CD4-positive, alpha-beta T cell treated with Interleukin-1 beta for 1 hour (primary cell): ENCODE measurements around the gene IGF2BP1.
"Not testable (repeated sequence)": the region's sequence is repeated elsewhere in the genome, so short reads cannot be mapped to it uniquely, and the experiment has no call there.

Experiments
- DNase-seq, 2 donors: peaks; one replicate each; pipeline ENCODE4 v3.0.0-alpha.2; 2020 to 2022

IGF2BP1 gene

GRCh38 chr17:48995974-48996721, 1.0 kb upstream of the IGF2BP1 start:
- DNase-seq: no peak

GRCh38 chr17:48996722-48997102, 473 bp upstream of the IGF2BP1 start:
- DNase-seq: no peak

GRCh38 chr17:48997827-48998586, 822 bp downstream of the IGF2BP1 start:
- no peak for DNase-seq

GRCh38 chr17:48998587-48999440, 1.6 kb downstream of the IGF2BP1 start:
- no peak for DNase-seq

GRCh38 chr17:49000943-49001342, 3.8 kb downstream of the IGF2BP1 start:
- no peak for DNase-seq

GRCh38 chr17:49001671-49002070, 4.5 kb downstream of the IGF2BP1 start:
- DNase-seq: no peak

GRCh38 chr17:49002331-49002730, 5.1 kb downstream of the IGF2BP1 start:
- no peak for DNase-seq

- DNase-seq: no peak
Measured at GRCh38 chr17:49002766-49003165, 5.6 kb downstream of the IGF2BP1 start.

GRCh38 chr17:49003557-49004511, 6.6 kb downstream of the IGF2BP1 start:
- DNase-seq: no peak

- DNase-seq: no peak
Measured at GRCh38 chr17:49005140-49005539, 8.0 kb downstream of the IGF2BP1 start.

- DNase-seq: not testable (repeated sequence)
Measured at GRCh38 chr17:49008908-49009307, 11.7 kb downstream of the IGF2BP1 start.

- DNase-seq: no peak
Measured at GRCh38 chr17:49012769-49013255, 15.6 kb downstream of the IGF2BP1 start.

GRCh38 chr17:49013311-49014213, 16.4 kb downstream of the IGF2BP1 start:
- DNase-seq: no peak

GRCh38 chr17:49015179-49015923, 18.2 kb downstream of the IGF2BP1 start:
- DNase-seq: no peak

- DNase-seq: no peak
Measured at GRCh38 chr17:49015924-49016774, 19.0 kb downstream of the IGF2BP1 start.

- DNase-seq: no peak
Measured at GRCh38 chr17:49016775-49017463, 19.7 kb downstream of the IGF2BP1 start.

- no peak for DNase-seq
Measured at GRCh38 chr17:49018116-49018612, 21.0 kb downstream of the IGF2BP1 start.

- DNase-seq: no peak
Measured at GRCh38 chr17:49018748-49019147, 21.6 kb downstream of the IGF2BP1 start.
